NCI-H2029 treated with DMSO at 0.1 percent for 48 hours (cell line): ENCODE measurements around the gene ARMCX1.
"Not testable (repeated sequence)": the region's sequence is repeated elsewhere in the genome, so short reads cannot be mapped to it uniquely, and the experiment has no call there.

Experiments
- DNase-seq: peaks from one replicate; lab custom pipeline; 2025; lab: John Stamatoyannopoulos, UW

Gene ARMCX1

DNA sequence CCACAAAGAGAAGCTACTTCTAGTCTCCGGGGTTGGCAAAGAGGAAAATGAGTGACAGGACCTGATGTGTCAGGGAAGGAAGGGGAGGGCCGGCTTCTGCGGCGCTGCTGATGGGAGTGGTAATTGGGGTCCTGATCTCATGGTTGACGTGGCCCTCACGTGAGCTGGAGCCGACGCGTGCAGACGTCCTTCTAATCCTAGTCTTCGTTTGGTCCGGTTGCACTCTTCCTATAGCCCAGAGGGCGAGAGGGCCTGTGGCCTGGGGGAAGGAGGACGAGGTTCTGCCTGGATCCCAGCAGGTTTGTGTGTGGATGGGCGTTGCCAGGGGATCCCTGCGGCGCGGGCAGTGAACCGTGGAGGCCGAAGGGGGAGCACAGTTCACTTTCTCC is at the start of gene ARMCX1:
Gene ARMCX1 (plus strand): TSS at position 186 of the 389 bp plus-strand sequence. CDS start 2,384 bp downstream, outside the sequence.
- no peak for DNase-seq

DNA sequence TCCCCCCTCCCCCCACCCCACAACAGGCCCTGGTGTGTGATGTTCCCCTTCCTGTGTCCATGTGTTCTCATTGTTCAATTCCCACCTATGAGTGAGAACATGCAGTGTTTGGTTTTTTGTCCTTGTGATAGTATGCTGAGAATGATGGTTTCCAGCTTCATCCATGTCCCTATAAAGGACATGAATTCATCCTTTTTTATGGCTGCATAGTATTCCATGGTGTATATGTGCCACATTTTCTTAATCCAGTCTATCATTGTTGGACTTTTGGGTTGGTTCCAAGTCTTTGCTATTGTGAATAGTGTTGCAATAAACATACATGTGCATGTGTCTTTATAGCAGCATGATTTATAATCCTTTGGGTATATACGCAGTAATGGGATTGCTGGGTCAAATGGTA is 47.4 kb upstream of the ARMCX1 start:
- DNase-seq = not testable (repeated sequence)

DNA sequence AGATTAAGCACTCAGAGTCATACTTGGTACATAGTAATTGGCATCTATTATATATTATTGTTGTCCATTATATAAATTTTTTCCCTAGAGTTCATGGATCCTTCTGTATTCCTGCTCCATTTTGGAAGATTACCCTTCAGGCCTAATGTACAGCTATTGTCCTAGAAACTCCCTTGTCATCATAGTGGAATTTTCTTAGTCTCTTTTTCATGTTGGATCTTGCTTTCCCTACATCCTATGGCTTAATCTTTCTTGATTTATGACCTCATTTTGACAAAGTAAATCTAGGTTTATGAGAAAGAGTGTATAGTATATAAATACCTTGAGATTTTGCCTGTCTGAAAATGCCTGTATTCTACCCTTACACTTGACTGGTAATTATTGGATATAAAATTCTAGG is 43.0 kb upstream of the ARMCX1 start:
- no peak for DNase-seq

DNA sequence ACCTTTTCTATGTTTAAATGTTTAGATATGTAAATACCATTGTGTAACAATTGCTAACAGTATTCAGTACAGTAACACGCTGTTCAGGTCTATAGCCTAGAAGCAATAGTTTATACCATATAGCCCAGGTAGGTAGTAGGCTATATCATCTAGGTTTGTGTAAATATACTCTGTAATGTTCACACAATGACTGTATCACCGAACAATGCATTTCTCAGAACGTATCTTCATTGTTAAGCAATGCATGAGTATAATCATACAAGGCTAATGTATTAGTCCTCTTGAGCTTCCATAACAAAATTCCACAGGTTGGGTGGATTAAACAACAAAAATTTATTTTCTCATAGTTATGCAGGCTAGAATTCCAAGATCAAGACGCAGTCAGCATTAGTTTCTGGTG is 42.4 kb upstream of the ARMCX1 start:
- no peak for DNase-seq

DNA sequence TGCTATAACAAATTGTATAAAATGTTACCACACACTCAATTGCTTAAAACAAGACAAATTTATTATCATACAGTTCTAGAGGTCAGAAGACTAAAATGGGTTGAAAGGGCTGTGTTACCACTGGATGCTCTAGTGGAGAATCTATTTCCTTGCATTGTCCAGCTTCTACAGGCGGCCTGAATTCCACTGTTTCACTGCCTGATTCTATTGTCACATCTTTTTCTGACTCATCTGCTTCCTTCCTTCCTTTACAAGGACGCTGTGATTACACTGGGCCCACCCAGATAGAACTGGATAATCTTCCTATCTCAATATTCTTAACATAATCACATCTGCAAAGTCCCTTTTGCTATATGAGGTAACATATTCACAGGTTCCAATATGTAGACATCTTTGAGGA is 19.4 kb upstream of the ARMCX1 start:
- DNase-seq = no peak

DNA sequence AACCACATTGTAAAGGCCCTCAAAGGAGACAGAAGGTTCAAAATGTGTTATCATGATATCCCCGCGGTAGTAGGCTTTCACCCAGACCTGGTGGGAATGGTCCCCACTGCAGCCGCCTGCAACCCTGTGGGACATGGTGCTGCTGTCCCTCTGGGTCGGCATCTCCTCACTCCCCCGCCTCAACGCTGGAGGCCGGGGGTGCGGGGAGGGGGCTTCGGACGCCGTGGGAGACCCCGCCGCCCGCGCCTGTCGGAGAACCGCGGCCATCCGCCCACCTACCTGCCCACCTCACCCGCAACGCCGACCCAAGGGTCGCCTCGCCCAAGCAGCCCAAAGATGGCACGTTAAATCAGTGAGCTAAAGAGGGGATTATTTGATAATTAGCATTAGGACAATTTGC is 11.2 kb upstream of the ARMCX1 start:
- DNase-seq = no peak

DNA sequence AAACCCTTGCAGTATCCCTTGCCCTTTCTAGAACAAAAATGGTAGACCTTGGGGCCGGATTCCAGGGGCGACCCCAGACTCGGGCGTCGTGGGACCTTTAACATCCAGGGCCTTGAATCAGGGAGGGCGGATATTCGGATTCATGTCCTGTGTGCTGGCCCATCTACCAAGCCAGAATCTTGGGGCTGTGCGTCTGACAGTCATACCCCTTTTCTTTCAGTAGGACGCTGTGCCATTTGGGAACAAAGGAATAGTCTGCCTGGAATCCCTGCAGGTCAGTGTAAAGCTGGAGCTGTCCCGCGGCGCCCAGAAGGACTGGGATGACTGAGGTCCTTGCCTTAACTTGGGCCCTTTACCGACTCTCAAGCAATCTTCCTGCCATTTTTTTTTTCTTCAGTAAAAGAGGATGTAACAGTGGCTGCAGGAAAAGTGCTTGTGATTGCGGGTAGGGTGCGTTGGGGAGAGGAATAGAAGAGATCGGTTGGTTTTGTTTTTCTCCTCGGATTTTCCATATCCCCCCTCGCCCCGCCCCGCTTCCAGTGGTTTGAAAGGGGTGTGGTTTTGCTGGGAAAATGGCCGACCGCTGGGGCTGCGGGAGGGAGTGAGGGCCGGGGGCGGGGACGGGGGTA is 518 bp downstream of the ARMCX1 start:
- DNase-seq = no peak

DNA sequence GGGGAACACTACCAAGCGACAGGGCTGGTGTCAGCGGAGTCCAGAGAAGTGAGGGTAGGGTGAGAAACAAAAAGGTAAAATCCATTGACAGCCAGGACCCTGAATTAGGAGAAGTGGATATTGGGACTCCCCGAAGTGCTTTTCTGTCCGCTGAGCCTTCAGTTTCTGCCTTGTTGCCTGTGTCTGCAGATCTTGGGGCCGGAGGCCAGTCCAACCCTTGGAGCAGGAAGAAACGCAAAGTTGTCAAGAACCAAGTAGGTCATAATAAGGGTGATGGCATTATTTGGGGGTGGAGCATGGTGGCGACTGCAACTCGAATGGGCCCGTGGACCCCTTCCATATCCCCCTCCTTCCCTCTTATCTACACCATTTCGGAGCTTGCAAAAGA is 1.0 kb downstream of the ARMCX1 start:
- DNase-seq = no peak

DNA sequence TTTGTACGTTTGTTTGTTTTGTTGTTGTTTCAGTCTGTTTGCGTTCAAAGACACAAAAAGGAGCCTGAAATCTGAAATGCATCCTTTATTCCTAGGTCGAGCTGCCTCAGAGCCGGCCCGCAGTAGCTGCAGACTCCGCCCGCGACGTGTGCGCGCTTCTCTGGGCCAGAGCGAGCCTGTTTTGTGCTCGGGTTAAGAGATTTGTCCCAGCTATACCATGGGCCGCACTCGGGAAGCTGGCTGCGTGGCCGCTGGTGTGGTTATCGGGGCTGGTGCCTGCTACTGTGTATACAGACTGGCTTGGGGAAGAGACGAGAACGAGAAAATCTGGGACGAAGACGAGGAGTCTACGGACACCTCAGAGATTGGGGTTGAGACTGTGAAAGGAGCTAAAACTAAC is 2.4 kb downstream of the ARMCX1 start:
- no peak for DNase-seq

DNA sequence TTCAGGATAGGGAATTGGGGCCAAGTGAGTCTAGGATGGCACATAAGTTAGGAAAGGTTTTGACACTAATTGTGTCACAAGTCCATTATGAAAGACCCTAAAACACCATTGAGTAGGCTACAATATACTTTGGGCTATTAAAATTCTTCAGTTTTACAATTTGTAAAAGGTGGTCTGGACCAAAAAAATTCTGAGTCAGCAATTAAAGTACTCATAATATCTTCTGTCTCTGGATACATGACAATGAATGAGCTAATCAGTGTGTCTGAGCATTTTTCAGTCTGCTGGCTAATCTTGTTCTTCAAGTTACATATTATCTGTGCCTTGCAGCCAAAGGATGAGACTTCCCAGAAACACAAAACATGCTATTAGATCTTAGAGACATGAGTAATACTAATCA is 14.3 kb downstream of the ARMCX1 start:
- no peak for DNase-seq

DNA sequence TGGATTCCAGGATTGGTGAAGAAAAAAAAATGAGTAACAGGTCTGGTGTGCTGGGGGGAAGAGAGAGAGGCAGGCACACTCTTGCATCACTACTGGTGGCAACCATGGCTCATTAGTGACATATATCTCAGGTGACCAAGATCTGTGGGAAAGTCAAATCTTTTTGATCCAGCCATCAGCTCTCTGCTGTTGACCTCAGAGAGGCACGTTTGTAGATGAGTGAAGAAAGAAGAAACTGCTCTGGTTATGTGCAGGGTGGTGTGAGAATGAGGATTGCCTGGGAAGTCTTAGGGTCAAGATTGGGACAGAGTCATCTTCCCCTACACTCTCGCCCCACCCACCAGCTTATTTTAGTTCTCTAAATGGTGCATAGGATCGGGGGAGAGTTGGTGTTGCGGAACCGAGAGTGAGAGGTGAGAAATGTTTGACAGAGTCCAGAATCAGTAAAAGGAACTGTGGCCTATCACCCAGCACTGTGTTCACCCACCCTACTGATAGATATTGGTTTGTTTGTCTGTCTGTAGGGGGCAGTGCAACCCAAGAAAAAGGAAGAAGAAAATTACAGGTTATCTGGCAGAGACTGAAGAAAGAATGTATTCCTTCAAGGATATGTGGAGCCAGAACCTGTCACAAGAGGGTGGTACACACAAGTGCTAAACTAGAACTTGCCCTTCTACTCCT is 45.5 kb downstream of the ARMCX1 start:
- peak; percentile 2 for DNase-seq

DNA sequence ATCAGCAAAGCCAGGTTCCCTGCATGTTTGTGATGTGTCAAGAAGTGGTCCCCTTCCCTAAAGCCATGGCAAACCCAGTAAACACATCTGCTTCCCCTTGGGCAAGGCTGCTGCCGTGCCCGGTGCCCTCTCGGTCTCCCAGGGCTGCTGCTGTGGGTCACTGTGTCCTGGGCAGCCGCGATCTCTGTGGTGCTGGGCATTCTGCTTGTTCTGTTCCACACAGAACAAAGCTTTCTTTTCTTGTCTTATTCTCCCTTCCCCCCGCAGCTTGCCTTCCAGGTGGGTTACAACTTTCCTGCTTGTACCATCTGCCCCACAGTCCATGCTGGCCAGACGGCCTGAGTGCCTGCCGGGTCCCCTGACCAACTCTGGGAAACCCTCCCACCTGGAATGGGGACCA is 49.2 kb downstream of the ARMCX1 start:
- DNase-seq = not testable (repeated sequence)

DNA sequence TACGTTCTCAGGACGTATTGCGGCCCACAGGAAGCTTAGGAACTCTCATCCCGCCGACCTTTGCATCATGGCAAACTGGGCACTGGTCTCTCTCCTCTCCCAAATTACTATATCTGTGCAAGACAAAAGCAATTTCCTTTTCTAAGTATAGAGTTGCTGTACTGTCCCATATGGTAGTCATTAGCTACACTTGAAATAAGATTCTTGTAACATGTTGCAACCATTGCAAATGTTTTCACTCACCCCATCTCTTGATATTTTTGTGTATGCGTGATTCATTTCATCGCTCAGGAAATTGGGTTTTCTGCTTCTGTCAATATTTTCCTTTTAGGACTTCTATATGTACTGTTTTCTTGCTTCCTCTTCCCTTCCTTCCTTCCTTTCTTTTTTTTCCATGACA is 51.7 kb downstream of the ARMCX1 start:
- no peak for DNase-seq
